NCI-H526 (cell line): ENCODE data around the gene MYO3B.

ENCODE experiments used
- DNase-seq, 2 experiments: peaks; one replicate each; lab custom pipeline; 2025; lab: John Stamatoyannopoulos, UW

Gene MYO3B

DNA sequence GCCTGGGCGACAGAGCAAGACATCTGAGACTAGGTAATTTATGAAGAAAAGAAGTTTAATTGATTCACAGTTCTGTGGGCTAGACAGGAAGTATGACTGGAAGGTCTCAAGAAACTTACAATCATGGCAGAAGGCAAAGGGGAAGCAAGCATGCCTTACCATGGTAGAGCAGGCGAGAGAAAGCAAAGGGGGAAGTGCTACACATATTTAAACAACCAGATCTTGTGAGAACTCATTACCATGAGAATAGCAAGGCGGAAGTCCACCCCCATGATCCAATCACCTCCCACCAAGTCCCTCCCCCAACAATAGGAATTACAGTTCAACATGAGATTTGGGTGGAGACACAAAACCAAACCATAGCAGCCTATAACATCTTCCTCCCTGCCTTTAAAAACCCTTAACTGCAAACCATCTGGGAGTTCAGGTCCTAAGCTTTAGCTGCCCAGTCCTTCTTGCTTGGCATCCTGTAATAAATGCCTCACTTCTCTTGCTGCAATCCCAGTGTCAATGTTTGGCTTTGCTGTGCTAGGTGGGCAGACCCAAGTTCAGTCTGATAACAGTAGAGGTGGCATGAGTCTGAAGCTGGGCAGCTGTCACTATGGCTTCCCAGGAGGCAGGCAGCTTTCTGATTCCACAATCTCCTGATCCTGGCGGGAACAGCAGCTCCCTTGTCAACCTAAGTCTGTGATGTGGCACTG lies 526.0 kb downstream of the MYO3B start:
- no peak for DNase-seq
